Panc1 (cell line): ENCODE measurements around the gene ARPP21. TPM values are rescaled to one million over a fixed set of nuclear protein-coding genes. Genes with fewer than 3 reads are reported as not detected.

Experiments used
- ATAC-seq: fragments of 200-7000 bp; cut with Tn5 transposase; 2 replicates; pipeline ENCODE4 v1.9.1; 2020; ENCODE audit warnings: mild to moderate bottlenecking, moderate library complexity
- BruUV-seq: library from RNA; stranded (reverse); fragments of 400-500 nt; replicated peaks from 2 replicates; lab custom pipeline; 2021; lab: Mats Ljungman, UMichigan
- CTCF ChIA-PET: fragments of 300-600 bp; sonication (Branson Sonifier 250); formaldehyde crosslinking; loops from one replicate; lab custom pipeline; 2022; ENCODE audit warnings: antibody characterized with exemption; lab: Charles Lee
- POLR2A ChIA-PET: fragments of 300-600 bp; sonication (Branson Sonifier 250); formaldehyde crosslinking; loops from one replicate; lab custom pipeline; 2022; ENCODE audit warnings: antibody characterized with exemption; lab: Charles Lee
- DNase-seq: peaks from one replicate; pipeline ENCODE4 v3.0.0-alpha.2; 2010; ENCODE audit warnings: low read depth, low spot score
- H3K27ac ChIP-seq: 2 replicates; pipeline ENCODE4 v1.5.1; 2011; ENCODE audit warnings: mild to moderate bottlenecking, low read length, inconsistent platforms
- H3K27me3 ChIP-seq: fragments of 200-500 bp; sonication (Bioruptor generic); 2 replicates; pipeline ENCODE4 v1.6.0; 2014; ENCODE audit warnings: low read length, inconsistent platforms; ENCODE audit not compliant: control insufficient read depth, insufficient read depth
- H3K36me3 ChIP-seq: fragments of 200-500 bp; sonication (Bioruptor generic); 2 replicates; pipeline ENCODE4 v1.5.1; 2014; ENCODE audit warnings: inconsistent platforms, mild to moderate bottlenecking, low read length, moderate library complexity; ENCODE audit not compliant: control insufficient read depth, insufficient read depth
- H3K4me1 ChIP-seq: 2 replicates; pipeline ENCODE4 v1.5.1; 2011; ENCODE audit warnings: inconsistent platforms, mild to moderate bottlenecking, low read length, moderate library complexity; ENCODE audit not compliant: control insufficient read depth, insufficient read depth
- H3K4me3 ChIP-seq, 2 experiments: 2 replicates each; pipeline ENCODE4 v1.5.1; 2011 to 2012; ENCODE audit warnings: low read depth in 2 of 2, low read length in 2 of 2, mild to moderate bottlenecking in 2 of 2, inconsistent platforms in 1 of 2, moderate library complexity in 1 of 2
- H3K9me3 ChIP-seq: fragments of 200-500 bp; sonication (Bioruptor generic); 2 replicates; pipeline ENCODE4 v1.5.1; 2014; ENCODE audit warnings: low read depth, mild to moderate bottlenecking, inconsistent platforms, low read length, moderate library complexity; ENCODE audit not compliant: control insufficient read depth, insufficient read depth
- CTCF ChIP-seq: fragments of 450-650 bp; IDR thresholded peaks from 2 replicates; pipeline ENCODE4 v1.5.1; 2017; ENCODE audit warnings: mild to moderate bottlenecking
- POLR2AphosphoS5 ChIP-seq: IDR thresholded peaks from 2 replicates; pipeline ENCODE4 v1.6.1; 2012; ENCODE audit warnings: mild to moderate bottlenecking, low read depth, low read length, moderate library complexity
- REST ChIP-seq, 2 experiments: IDR thresholded peaks; 2 replicates each; pipeline ENCODE4 v1.6.1; 2011 to 2012; ENCODE audit warnings: low read depth in 2 of 2, control low read depth in 1 of 2, low read length in 1 of 2, mild to moderate bottlenecking in 1 of 2, moderate library complexity in 1 of 2; ENCODE audit not compliant: insufficient read depth in 1 of 2
- SIN3A ChIP-seq: IDR thresholded peaks from 2 replicates; pipeline ENCODE4 v1.6.1; 2012; ENCODE audit warnings: low read depth, mild to moderate bottlenecking, low read length, moderate library complexity, borderline replicate concordance; ENCODE audit not compliant: insufficient read depth
- TCF7L2 ChIP-seq: IDR thresholded peaks from 2 replicates; pipeline ENCODE4 v1.6.1; 2011; ENCODE audit warnings: mild to moderate bottlenecking, low read depth, low read length, inconsistent platforms
- in situ Hi-C: cut with HindIII; loops from 2 replicates; pipeline ENCODE4 v1.10.0; 2016; ENCODE audit warnings: low sequenced_read_pairs, low pct_unique_long_range_greater_than_20kb
- intact Hi-C: fragments of 100-400 bp; cut with micrococcal nuclease; formaldehyde crosslinking; loops from one replicate; pipeline ENCODE4 v1.10.0; 2022; ENCODE audit not compliant: unreplicated experiment
- total RNA-seq: library from RNA; stranded (reverse); gene quantifications from one replicate; pipeline ENCODE4 v1.2.1, GENCODE V29; 2021; ENCODE audit not compliant: unreplicated experiment

Gene ARPP21
- total RNA-seq, 1 experiment from 2014 or later: not detected

GRCh38 chr3:35709691-35710090, 70.4 kb downstream of the ARPP21 start:
- Histone ChIP-seq H3K27ac (no peak overlapping the region), H3K36me3 (no peaks in the 10 kb centered on the region), H3K9me3 (no peaks in the 10 kb centered on the region), H3K4me3 (no peak overlapping the region), H3K27me3 (no peaks in the 10 kb centered on the region), H3K4me1 (no peaks in the 10 kb centered on the region)
- TF ChIP-seq TCF7L2 (no peak), REST (IDR thresholded peaks at IDR 0.05; ENCODE audit: insufficient read depth in 1 of 2, low read depth in 2 of 2, low read length in 1 of 2) (no peak), CTCF (no peak), SIN3A (no peak), POLR2AphosphoS5 (no peak)
- intact Hi-C loops (no loop called here), in situ Hi-C loops (no loop called here)
- no TSS peak for BruUV-seq
- DNase-seq: no peak
- ChIA-PET POLR2A (no interaction called here), CTCF (no interaction called here)
- no peak for ATAC-seq

- in situ Hi-C loops: no loop called here
- CTCF ChIA-PET: no interaction called here
Observed at GRCh38 chr3:35710554-35710953, 71.2 kb downstream of the ARPP21 start.

More at GRCh38 chr3:35710554-35710953, 71.2 kb downstream of the ARPP21 start:
- intact Hi-C loops: no loop called here
- DNase-seq (no peak), ATAC-seq (no peak)
- no TSS peak for BruUV-seq
- Histone ChIP-seq H3K4me3 (no peak overlapping the region), H3K4me1 (no peaks in the 10 kb centered on the region), H3K27me3 (no peaks in the 10 kb centered on the region), H3K27ac (no peak overlapping the region), H3K36me3 (no peaks in the 10 kb centered on the region), H3K9me3 (no peaks in the 10 kb centered on the region)
- POLR2A ChIA-PET: no interaction called here
- TF ChIP-seq REST (IDR thresholded peaks at IDR 0.05; ENCODE audit: insufficient read depth in 1 of 2, low read depth in 2 of 2, low read length in 1 of 2): no peak
- no peak for TF ChIP-seq TCF7L2
- no peak for TF ChIP-seq CTCF
